RWPE2 (cell line): ENCODE results near the gene DLG2.

ENCODE experiments used
- ATAC-seq: fragments of 200-7000 bp; cut with Tn5 transposase; 3 replicates; pipeline ENCODE4 v1.9.1; 2021; ENCODE audit warnings: low read depth
- DNase-seq: peaks from one replicate; pipeline ENCODE4 v3.0.0-alpha.2; 2020; ENCODE audit warnings: low spot score
- H3K27ac ChIP-seq: fragments of 450-650 bp; 2 replicates; pipeline ENCODE4 v1.5.1; 2017; ENCODE audit warnings: mild to moderate bottlenecking; ENCODE audit not compliant: poor library complexity, severe bottlenecking
- H3K27me3 ChIP-seq: fragments of 250-450 bp; sonication (Bioruptor Pico); 2 replicates; pipeline ENCODE4 v1.5.1; 2021; ENCODE audit warnings: mild to moderate bottlenecking, moderate library complexity; ENCODE audit not compliant: insufficient read depth, poor library complexity, severe bottlenecking
- H3K36me3 ChIP-seq: fragments of 250-450 bp; sonication (Bioruptor Pico); 2 replicates; pipeline ENCODE4 v1.5.1; 2020; ENCODE audit warnings: low read depth, mild to moderate bottlenecking, moderate library complexity
- H3K4me1 ChIP-seq: fragments of 250-450 bp; sonication (Bioruptor Pico); 2 replicates; pipeline ENCODE4 v1.5.1; 2021; ENCODE audit warnings: mild to moderate bottlenecking, moderate library complexity; ENCODE audit not compliant: insufficient read depth, poor library complexity, severe bottlenecking
- H3K4me3 ChIP-seq: fragments of 250-450 bp; sonication (Bioruptor Pico); 2 replicates; pipeline ENCODE4 v1.5.1; 2021; ENCODE audit warnings: mild to moderate bottlenecking, moderate library complexity; ENCODE audit not compliant: severe bottlenecking
- H3K9me3 ChIP-seq: fragments of 250-450 bp; sonication (Bioruptor Pico); 2 replicates; pipeline ENCODE4 v1.5.1; 2021; ENCODE audit warnings: mild to moderate bottlenecking, moderate library complexity; ENCODE audit not compliant: severe bottlenecking
- TF ChIP-seq, protein P1 (sequence below): fragments of 450-650 bp; IDR thresholded peaks from one replicate; pipeline ENCODE4 v1.5.1; 2017; ENCODE audit warnings: mild to moderate bottlenecking, moderate library complexity; ENCODE audit not compliant: poor library complexity, severe bottlenecking

Gene DLG2

GRCh38 chr11:84981301-84981700 is 645.8 kb downstream of the DLG2 start:
- Histone ChIP-seq H3K27ac (no peak overlapping the region), H3K9me3 (no peaks in the 10 kb centered on the region), H3K4me1 (no peaks in the 10 kb centered on the region), H3K27me3 (peaks cover 3% of the 10 kb centered on the region), H3K4me3 (no peak overlapping the region), H3K36me3 (no peaks in the 10 kb centered on the region)
- DNase-seq (no peak), ATAC-seq (no peak)
- TF ChIP-seq, protein P1, sequence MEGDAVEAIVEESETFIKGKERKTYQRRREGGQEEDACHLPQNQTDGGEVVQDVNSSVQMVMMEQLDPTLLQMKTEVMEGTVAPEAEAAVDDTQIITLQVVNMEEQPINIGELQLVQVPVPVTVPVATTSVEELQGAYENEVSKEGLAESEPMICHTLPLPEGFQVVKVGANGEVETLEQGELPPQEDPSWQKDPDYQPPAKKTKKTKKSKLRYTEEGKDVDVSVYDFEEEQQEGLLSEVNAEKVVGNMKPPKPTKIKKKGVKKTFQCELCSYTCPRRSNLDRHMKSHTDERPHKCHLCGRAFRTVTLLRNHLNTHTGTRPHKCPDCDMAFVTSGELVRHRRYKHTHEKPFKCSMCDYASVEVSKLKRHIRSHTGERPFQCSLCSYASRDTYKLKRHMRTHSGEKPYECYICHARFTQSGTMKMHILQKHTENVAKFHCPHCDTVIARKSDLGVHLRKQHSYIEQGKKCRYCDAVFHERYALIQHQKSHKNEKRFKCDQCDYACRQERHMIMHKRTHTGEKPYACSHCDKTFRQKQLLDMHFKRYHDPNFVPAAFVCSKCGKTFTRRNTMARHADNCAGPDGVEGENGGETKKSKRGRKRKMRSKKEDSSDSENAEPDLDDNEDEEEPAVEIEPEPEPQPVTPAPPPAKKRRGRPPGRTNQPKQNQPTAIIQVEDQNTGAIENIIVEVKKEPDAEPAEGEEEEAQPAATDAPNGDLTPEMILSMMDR, result no peak

- H3K4me3 ChIP-seq, result no peak overlapping the region
- peaks cover 5% of the 10 kb centered on the region for H3K27me3 ChIP-seq
- TF ChIP-seq, protein P1, result no peak
- H3K4me1 ChIP-seq, result no peaks in the 10 kb centered on the region
- H3K36me3 ChIP-seq, result no peaks in the 10 kb centered on the region
- no peaks in the 10 kb centered on the region for H3K9me3 ChIP-seq
- no peak overlapping the region for H3K27ac ChIP-seq
- ATAC-seq (no peak), DNase-seq (no peak)
These were observed 658.0 kb downstream of the DLG2 start for GRCh38 chr11:84969103-84969502.

DNA sequence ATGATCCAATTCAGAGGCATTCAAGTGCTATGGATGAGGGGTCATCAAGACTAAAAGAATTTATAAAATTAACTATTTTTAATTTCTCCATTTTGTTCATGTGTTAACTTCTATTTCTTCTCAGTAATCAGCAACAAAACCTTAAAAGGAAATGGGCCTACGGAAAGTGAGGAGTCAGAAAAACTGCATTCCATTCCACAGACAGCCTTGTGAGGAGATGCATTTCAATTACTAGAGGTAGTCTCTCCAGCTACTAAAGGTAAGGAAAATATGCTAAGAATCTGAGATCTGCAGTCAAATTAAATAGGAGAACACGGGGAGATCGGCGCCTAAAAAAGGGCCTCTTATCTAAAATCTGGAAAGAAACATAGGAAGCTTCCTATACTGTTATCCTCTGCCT is 661.7 kb downstream of the DLG2 start:
- H3K9me3 ChIP-seq, result no peaks in the 10 kb centered on the region
- H3K4me1 ChIP-seq, result no peaks in the 10 kb centered on the region
- ATAC-seq, result no peak
- TF ChIP-seq, protein P1, result no peak
- H3K27ac ChIP-seq, result no peak overlapping the region
- no peaks in the 10 kb centered on the region for H3K36me3 ChIP-seq
- no peak for DNase-seq
- no peak overlapping the region for H3K4me3 ChIP-seq
- peaks cover 10% of the 10 kb centered on the region for H3K27me3 ChIP-seq

GRCh38 chr11:84963240-84963639 is 663.9 kb downstream of the DLG2 start:
- TF ChIP-seq, protein P1, result no peak
- Histone ChIP-seq H3K9me3 (no peaks in the 10 kb centered on the region), H3K36me3 (no peaks in the 10 kb centered on the region), H3K4me3 (no peak overlapping the region), H3K27ac (no peak overlapping the region), H3K4me1 (no peaks in the 10 kb centered on the region), H3K27me3 (peaks cover 10% of the 10 kb centered on the region)
- ATAC-seq, result no peak
- no peak for DNase-seq

DNA sequence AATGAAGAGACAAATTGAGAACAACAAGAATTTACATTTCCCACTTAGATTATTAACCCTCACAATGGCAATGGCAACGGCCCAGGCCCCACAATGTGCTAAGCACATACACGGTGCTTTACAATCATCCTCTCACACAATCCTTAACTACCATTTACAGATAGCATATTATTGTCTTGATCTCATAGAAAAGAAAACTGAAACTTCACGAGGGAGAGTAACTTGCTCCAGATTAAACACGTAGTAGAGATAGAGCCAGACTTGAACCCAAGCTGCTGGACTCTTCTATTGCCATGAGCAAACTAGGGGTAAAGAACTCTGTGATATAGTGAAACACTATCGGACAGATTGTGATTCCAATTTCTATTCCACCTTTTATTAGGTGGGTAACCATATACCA is 665.1 kb downstream of the DLG2 start:
- DNase-seq (no peak), ATAC-seq (no peak)
- TF ChIP-seq, protein P1, result no peak

More for the DNA sequence above, 665.1 kb downstream of the DLG2 start:
- Histone ChIP-seq H3K4me3 (no peak overlapping the region), H3K27ac (no peak overlapping the region), H3K27me3 (peaks cover 10% of the 10 kb centered on the region), H3K36me3 (no peaks in the 10 kb centered on the region), H3K9me3 (no peaks in the 10 kb centered on the region), H3K4me1 (no peaks in the 10 kb centered on the region)
